ENCODE measurements around the gene SUOX. TPM values are rescaled to one million over a fixed set of nuclear protein-coding genes. Genes with fewer than 3 reads are reported as not detected.

Gene SUOX
- total RNA-seq, 1 experiment from 2014 or later = 23.2 TPM

GRCh38 chr12:55996715-55997534, at the start of gene SUOX (continued):
- TF ChIP-seq STAT6 (CRISPR knock-in tag; conservative IDR thresholded peaks at IDR 0.05; ENCODE audit: low read depth) (no peak), JAZF1 (CRISPR knock-in tag; IDR thresholded peaks at IDR 0.05) (no peak), FOXJ3 (CRISPR knock-in tag; IDR thresholded peaks at IDR 0.05; ENCODE audit: borderline replicate concordance) (no peak), AR (CRISPR knock-in tag; IDR thresholded peaks at IDR 0.05) (0 out of 2 replicates have a peak, but pooled peaks have one; percentile 50), ZSCAN18 (CRISPR knock-in tag; IDR thresholded peaks at IDR 0.05) (no peak), ATF6 (CRISPR knock-in tag; IDR thresholded peaks at IDR 0.05) (no peak), TEAD1 (CRISPR knock-in tag; IDR thresholded peaks at IDR 0.05) (no peak), E2F1 (CRISPR knock-in tag; IDR thresholded peaks at IDR 0.05) (no peak), SP1 (CRISPR knock-in tag; conservative IDR thresholded peaks at IDR 0.05) (no peak; the same call in 1 of the 2 replicates), ZNF263 (CRISPR knock-in tag; IDR thresholded peaks at IDR 0.05; ENCODE audit: low read depth) (no peak), PRDM15 (CRISPR knock-in tag; IDR thresholded peaks at IDR 0.05) (no peak), MAX (CRISPR knock-in tag; IDR thresholded peaks at IDR 0.05) (no peak), MLX (CRISPR knock-in tag; IDR thresholded peaks at IDR 0.05) (no peak), NFE2L1 (CRISPR knock-in tag; IDR thresholded peaks at IDR 0.05) (no peak), HMGXB4 (CRISPR knock-in tag; IDR thresholded peaks at IDR 0.05) (no peak), ERG (CRISPR knock-in tag; IDR thresholded peaks at IDR 0.05) (no peak), ZBTB43 (CRISPR knock-in tag; IDR thresholded peaks at IDR 0.05) (no peak)
